HG03045 (cell line): ENCODE measurements around the gene MTG1.

ENCODE experiments used
- ATAC-seq: cut with Tn5 transposase; IDR thresholded peaks from one replicate; pipeline ENCODE4 v1.9.1; 2021; ENCODE audit warnings: mild to moderate bottlenecking, moderate library complexity; ENCODE audit not compliant: unreplicated experiment

MTG1 gene

GRCh38 chr10:133444342-133445267 lies 50.6 kb downstream of the MTG1 start:
- ATAC-seq, result no peak

GRCh38 chr10:133445268-133445732 lies 51.3 kb downstream of the MTG1 start:
- ATAC-seq, result no peak

GRCh38 chr10:133445751-133446708 lies 52.1 kb downstream of the MTG1 start:
- no peak for ATAC-seq

- ATAC-seq, result no peak
Observed at GRCh38 chr10:133446979-133447378, 53.0 kb downstream of the MTG1 start.

- ATAC-seq, result no peak
Observed at GRCh38 chr10:133448120-133448519, 54.2 kb downstream of the MTG1 start.

- no peak for ATAC-seq
Observed at GRCh38 chr10:133451346-133451745, 57.4 kb downstream of the MTG1 start.

- no peak for ATAC-seq
Observed at GRCh38 chr10:133452453-133452852, 58.5 kb downstream of the MTG1 start.

GRCh38 chr10:133453516-133454203 lies 59.7 kb downstream of the MTG1 start, which contains the start of gene SCART1:
Gene SCART1, plus strand, starts transcription at chr10:133453945. Its CDS starts 53 bp downstream, at chr10:133453998.
- ATAC-seq, result no peak

GRCh38 chr10:133454204-133454893 lies 60.4 kb downstream of the MTG1 start:
- no peak for ATAC-seq

GRCh38 chr10:133455196-133455595 lies 61.2 kb downstream of the MTG1 start:
- no peak for ATAC-seq

- ATAC-seq, result no peak
Observed at GRCh38 chr10:133455611-133456031, 61.7 kb downstream of the MTG1 start.

- ATAC-seq, result no peak
Observed at GRCh38 chr10:133456041-133456951, 62.3 kb downstream of the MTG1 start.

- no peak for ATAC-seq
Observed at GRCh38 chr10:133457100-133457841, 63.3 kb downstream of the MTG1 start.

- no peak for ATAC-seq
Observed at GRCh38 chr10:133458021-133458709, 64.2 kb downstream of the MTG1 start.

- no peak for ATAC-seq
Observed at GRCh38 chr10:133458710-133459453, 64.9 kb downstream of the MTG1 start.

- no peak for ATAC-seq
Observed at GRCh38 chr10:133459454-133460207, 65.7 kb downstream of the MTG1 start.
